ENCODE data around the gene JAGN1. TPM values are rescaled to one million over a fixed set of nuclear protein-coding genes. Genes with fewer than 3 reads are reported as not detected.
A peak's percentile ranks its signal among the peaks of the same experiment; 100 is the strongest.
"Not testable (repeated sequence)": the region's sequence is repeated elsewhere in the genome, so short reads cannot be mapped to it uniquely, and the experiment has no call there.

The JAGN1 gene
- total RNA-seq, 1 donor from 2014 or later, result 28.5 TPM

GRCh38 chr3:9891072-9891622 is 737 bp downstream of the JAGN1 start:
- Mint-ChIP-seq H3K27ac (ENCODE audit: unreplicated experiment) (peak overlapping the region; percentile 97), H3K9me3 (ENCODE audit: unreplicated experiment) (no peaks in the 10 kb centered on the region), H3K4me3 (ENCODE audit: unreplicated experiment) (peak overlapping the region; percentile 96), H3K36me3 (ENCODE audit: unreplicated experiment) (peaks cover 21% of the 10 kb centered on the region), H3K4me1 (ENCODE audit: unreplicated experiment) (peaks cover 36% of the 10 kb centered on the region), H3K27me3 (ENCODE audit: unreplicated experiment) (no peaks in the 10 kb centered on the region)
- no peak for DNase-seq (ENCODE audit: extremely low spot score, unreplicated experiment)
- TF ChIP-seq CTCF (IDR thresholded peaks at IDR 0.05), result no peak

- TF ChIP-seq CTCF (IDR thresholded peaks at IDR 0.05), result no peak
- Mint-ChIP-seq H3K4me3 (ENCODE audit: unreplicated experiment) (no peak overlapping the region), H3K27ac (ENCODE audit: unreplicated experiment) (peak overlapping the region; percentile 60), H3K9me3 (ENCODE audit: unreplicated experiment) (no peaks in the 10 kb centered on the region), H3K4me1 (ENCODE audit: unreplicated experiment) (peaks cover 51% of the 10 kb centered on the region), H3K36me3 (ENCODE audit: unreplicated experiment) (peaks cover 21% of the 10 kb centered on the region), H3K27me3 (ENCODE audit: unreplicated experiment) (no peaks in the 10 kb centered on the region)
- DNase-seq (ENCODE audit: extremely low spot score, unreplicated experiment), result no peak
Observed at GRCh38 chr3:9893739-9894138, 3.3 kb downstream of the JAGN1 start.

- not testable (repeated sequence) for H3K4me3 Mint-ChIP-seq (ENCODE audit: unreplicated experiment); H3K27ac Mint-ChIP-seq (ENCODE audit: unreplicated experiment); H3K27me3 Mint-ChIP-seq (ENCODE audit: unreplicated experiment); DNase-seq (ENCODE audit: extremely low spot score, unreplicated experiment); H3K9me3 Mint-ChIP-seq (ENCODE audit: unreplicated experiment)
- Mint-ChIP-seq H3K36me3 (ENCODE audit: unreplicated experiment) (peaks cover 21% of the 10 kb centered on the region), H3K4me1 (ENCODE audit: unreplicated experiment) (peaks cover 45% of the 10 kb centered on the region)
Observed at GRCh38 chr3:9895715-9896114, 5.3 kb downstream of the JAGN1 start.

GRCh38 chr3:9896755-9897407 is 6.5 kb downstream of the JAGN1 start:
- Mint-ChIP-seq H3K36me3 (ENCODE audit: unreplicated experiment) (peaks cover 21% of the 10 kb centered on the region), H3K4me1 (ENCODE audit: unreplicated experiment) (peaks cover 39% of the 10 kb centered on the region), H3K27ac (ENCODE audit: unreplicated experiment) (peak overlapping the region; percentile 38)
- H3K4me3 Mint-ChIP-seq (ENCODE audit: unreplicated experiment); H3K27me3 Mint-ChIP-seq (ENCODE audit: unreplicated experiment); H3K9me3 Mint-ChIP-seq (ENCODE audit: unreplicated experiment); DNase-seq (ENCODE audit: extremely low spot score, unreplicated experiment): not testable (repeated sequence)

GRCh38 chr3:9897408-9898372 is 7.3 kb downstream of the JAGN1 start:
- no peak for TF ChIP-seq CTCF (IDR thresholded peaks at IDR 0.05)
- H3K36me3 Mint-ChIP-seq (ENCODE audit: unreplicated experiment), result peaks cover 20% of the 10 kb centered on the region
- H3K27ac Mint-ChIP-seq (ENCODE audit: unreplicated experiment), result no peak overlapping the region
- no peaks in the 10 kb centered on the region for H3K27me3 Mint-ChIP-seq (ENCODE audit: unreplicated experiment)
- no peak for DNase-seq (ENCODE audit: extremely low spot score, unreplicated experiment)
- H3K9me3 Mint-ChIP-seq (ENCODE audit: unreplicated experiment), result no peaks in the 10 kb centered on the region
- no peak overlapping the region for H3K4me3 Mint-ChIP-seq (ENCODE audit: unreplicated experiment)
- H3K4me1 Mint-ChIP-seq (ENCODE audit: unreplicated experiment), result peaks cover 39% of the 10 kb centered on the region
